Left ventricle myocardium superior (tissue), 1 donor: ENCODE data around the gene BBS7. TPM values are rescaled to one million over a fixed set of nuclear protein-coding genes. Genes with fewer than 3 reads are reported as not detected.

Source experiments
- ATAC-seq: fragments of 200-7000 bp; cut with Tn5 transposase; one replicate; pipeline ENCODE4 v1.9.1; 2020; ENCODE audit warnings: mild to moderate bottlenecking, moderate library complexity
- DNase-seq: peaks from one replicate; pipeline ENCODE4 v3.0.0-alpha.2; 2020
- intact Hi-C: fragments of 100-400 bp; cut with micrococcal nuclease; formaldehyde crosslinking; loops from one replicate; pipeline ENCODE4 v1.11.0; 2022
- long read RNA-seq: library from polyadenylated mRNA; unstranded; transcript quantifications from one replicate; pipeline ENCODE4 v2.0.0, GENCODE V29; 2021
- total RNA-seq: library from RNA; stranded (reverse); fragmentation: NEBNext Ultra II Directional; extraction: Animal tissue kit (Norgen Biotek cat#: 25700); gene quantifications from one replicate; pipeline ENCODE4 v1.2.1, GENCODE V29; 2021
- donor health status: DM: no; HTN: yes; CAD: no; lungs with severe emphysema.

BBS7 gene, protein sequence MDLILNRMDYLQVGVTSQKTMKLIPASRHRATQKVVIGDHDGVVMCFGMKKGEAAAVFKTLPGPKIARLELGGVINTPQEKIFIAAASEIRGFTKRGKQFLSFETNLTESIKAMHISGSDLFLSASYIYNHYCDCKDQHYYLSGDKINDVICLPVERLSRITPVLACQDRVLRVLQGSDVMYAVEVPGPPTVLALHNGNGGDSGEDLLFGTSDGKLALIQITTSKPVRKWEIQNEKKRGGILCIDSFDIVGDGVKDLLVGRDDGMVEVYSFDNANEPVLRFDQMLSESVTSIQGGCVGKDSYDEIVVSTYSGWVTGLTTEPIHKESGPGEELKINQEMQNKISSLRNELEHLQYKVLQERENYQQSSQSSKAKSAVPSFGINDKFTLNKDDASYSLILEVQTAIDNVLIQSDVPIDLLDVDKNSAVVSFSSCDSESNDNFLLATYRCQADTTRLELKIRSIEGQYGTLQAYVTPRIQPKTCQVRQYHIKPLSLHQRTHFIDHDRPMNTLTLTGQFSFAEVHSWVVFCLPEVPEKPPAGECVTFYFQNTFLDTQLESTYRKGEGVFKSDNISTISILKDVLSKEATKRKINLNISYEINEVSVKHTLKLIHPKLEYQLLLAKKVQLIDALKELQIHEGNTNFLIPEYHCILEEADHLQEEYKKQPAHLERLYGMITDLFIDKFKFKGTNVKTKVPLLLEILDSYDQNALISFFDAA
- 5.3 TPM for total RNA-seq
- long read RNA-seq, transcript BBS7-202 (4 exons, 725 nt), result major isoform, 5 of 10 reads
- long read RNA-seq, partial matches to known transcripts, result 1 of 10 reads
- long read RNA-seq, other reads (novel, unspliced or antisense), result 3 of 10 reads

DNA sequence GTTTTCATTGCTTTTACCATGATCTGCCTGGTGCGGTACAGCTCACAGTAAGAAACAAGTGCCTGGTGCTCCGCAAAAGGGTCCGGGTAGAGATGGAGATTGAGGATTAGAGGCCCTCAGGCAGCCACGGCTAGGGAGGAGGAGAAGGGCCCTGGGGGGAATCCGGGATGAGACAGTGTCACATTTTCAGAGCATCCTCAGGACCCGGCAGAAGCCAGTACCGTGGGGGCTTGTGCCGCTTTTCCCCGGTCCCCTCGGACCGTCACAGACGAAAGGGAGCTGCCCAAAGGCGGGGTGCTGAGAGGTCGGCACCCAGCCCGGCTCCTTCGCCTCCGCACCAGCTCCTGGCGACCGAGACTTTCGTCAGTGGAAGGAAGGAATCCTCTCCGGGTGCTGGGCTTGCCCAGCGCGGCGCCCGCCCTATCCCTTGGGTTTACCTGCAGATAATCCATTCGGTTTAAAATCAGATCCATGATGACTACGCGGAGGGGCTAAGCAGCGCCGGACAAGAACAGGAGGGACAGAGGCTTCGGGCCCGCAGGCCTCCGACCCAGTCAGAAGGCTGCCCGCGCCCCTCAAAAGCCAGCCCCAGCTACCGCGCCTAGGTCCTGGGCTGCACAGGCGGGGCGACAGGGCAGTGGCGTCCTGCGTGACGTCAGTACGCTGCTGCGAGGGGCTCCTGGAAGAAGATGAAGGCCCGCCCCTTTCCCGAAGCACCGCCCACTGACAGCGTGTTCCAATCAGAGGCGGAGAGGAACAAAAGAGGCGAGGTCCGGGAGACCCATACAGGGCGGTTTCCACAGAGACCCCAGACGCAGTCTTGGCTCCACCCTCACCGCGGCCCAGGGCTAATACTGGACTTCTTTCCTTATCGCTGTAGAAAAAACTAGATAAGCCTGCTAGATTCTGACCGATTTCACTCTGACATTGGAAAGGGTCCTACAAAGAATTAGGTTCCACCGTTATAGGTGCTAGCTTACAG is at the start of gene BBS7:
TSS of gene BBS7 (minus strand) at position 634 of the 982 bp plus-strand sequence. CDS start at position 473, 161 bp downstream.
- intact Hi-C loops, result no loop called here
- peak; percentile 98 for DNase-seq
- ATAC-seq, result peak; percentile 100

DNA sequence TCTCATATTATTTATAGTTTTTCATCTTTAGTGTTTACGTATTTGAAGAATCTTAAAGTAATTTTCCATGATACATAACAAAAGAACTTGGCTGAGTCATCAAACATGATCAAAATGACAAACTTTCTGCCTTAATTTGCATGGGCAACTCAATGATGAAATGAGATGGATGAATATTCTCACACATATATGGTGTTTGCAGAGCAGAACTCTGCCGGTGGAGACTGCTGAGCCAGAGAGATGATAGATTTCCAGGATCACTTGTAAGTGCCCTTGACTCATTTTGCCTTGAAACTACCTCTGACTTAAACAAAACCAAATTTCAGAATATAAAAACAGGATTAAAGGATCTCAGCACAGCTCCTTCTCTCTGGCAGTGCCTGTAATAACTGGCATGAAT is 43.4 kb upstream of the BBS7 start:
- intact Hi-C loops, result no loop called here

DNA sequence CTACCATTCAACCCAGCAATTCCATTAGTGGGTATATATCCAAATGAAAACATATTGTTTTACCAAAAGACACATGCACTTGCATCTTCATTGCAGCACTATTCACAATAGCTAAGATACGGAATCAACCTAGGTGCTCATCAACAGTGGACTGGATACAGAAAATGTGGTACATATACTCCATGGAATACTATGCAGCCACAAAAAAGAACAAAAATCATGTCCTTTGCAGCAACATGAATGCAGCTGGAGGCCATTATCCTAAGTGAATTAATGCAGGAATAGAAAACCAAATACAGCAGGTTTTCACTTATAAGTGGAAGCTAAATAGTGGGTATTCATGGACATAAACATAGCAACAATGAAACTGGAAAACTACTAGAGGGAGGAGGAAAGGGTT is 38.1 kb upstream of the BBS7 start:
- intact Hi-C loops, result no loop called here
- ATAC-seq (no peak), DNase-seq (no peak)

More for the DNA sequence above, 43.4 kb upstream of the BBS7 start:
- ATAC-seq (no peak), DNase-seq (no peak)

DNA sequence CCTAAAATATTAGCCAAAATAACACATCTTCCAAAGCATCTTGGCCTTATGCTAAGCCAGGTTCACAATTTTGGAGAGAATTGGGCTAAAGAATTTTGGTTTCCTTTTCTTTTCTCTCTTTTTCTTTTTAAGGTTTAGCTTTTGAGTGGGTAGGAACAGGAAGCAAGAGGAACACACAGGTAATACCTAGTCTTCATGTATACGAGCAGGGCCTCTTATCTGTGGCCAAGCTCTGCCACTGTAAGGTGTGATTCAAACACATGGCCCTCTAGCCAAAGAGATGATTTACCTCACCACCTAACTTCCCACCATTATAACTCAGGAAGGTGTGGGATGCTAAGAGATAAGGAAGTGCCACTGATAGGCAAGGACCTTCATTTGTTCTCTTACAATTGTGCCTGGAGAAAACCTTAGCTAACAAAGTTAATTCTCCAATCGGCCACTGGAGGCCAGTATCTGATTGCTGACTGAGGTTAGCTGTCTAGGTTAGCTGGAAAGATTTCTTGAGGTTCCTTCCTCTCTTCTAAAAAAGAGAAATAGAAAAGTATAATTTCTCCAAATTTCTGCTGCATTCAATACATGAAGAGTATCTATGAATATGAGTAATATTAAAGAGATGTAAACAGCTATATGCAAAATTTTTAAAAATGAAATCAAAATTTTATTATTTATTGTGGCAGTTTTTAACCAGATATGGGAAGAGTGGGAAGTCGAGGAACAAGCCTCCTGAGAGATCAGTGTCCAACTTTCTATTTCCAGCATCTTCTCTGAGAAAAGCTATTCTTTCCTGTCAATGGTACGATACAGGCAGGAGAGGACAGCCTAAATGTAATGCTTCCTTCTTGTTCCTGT is 30.1 kb upstream of the BBS7 start:
- peak; percentile 59 for ATAC-seq
- intact Hi-C loops, result no loop called here
- no peak for DNase-seq

DNA sequence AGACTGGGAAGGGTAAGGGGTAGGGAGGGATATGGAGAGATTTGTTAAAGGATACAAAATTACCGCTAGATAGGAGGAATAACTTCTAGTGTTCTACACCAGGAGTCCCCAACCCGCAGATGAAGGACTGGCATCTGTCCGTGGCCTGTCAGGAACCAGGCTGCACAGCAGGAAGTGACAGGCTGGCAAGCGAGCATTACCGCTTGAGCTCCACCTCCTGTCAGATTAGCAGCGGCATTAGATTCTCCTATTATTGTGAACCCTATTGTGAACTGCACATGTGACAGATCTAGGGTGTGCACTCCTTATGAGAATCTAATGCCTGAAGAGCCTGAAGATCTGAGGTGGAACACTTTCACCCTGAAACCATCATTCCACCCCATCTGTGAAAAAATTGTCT is 27.9 kb upstream of the BBS7 start:
- ATAC-seq (no peak), DNase-seq (no peak)
- intact Hi-C loops, result no loop called here

DNA sequence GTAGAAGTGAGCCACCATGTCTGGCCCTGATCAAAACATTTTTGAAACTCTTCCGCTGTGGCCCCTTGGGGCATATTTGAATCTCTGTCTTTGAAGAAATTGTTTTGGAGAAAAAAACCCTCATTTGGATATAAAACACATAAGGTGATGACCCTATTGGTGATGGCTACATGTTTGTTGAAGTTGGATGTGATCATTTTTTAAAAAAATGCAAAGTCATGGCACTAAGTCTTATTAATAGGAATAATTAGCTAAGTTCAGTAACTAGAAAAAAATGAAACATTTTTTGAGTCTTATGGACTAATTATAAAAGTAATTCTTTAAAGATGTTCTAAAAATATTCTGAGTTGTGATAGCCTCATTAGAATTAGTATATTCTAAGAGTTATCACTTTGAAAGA is 17.9 kb upstream of the BBS7 start:
- intact Hi-C loops, result no loop called here
- no peak for DNase-seq
- ATAC-seq, result no peak

DNA sequence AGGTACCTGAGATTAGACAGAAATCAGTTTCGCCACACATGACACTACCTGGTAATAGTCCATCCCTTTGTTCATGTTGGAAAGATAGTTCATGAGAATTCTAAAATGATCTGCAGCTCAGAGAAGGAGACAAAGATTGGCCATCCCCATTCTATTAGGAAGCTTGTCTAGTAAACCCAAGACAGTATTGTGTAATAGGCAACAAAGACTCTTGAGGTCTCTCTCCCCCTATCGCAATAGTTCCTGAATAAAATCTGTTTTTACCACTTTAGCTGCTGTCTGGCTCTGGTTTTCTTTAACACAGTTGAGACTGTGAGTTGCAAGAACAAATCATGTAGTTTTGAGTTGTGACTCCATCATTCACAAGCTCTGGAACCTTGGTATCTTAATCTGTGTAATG is 14.8 kb upstream of the BBS7 start:
- intact Hi-C loops, result no loop called here
- DNase-seq (no peak), ATAC-seq (no peak)

DNA sequence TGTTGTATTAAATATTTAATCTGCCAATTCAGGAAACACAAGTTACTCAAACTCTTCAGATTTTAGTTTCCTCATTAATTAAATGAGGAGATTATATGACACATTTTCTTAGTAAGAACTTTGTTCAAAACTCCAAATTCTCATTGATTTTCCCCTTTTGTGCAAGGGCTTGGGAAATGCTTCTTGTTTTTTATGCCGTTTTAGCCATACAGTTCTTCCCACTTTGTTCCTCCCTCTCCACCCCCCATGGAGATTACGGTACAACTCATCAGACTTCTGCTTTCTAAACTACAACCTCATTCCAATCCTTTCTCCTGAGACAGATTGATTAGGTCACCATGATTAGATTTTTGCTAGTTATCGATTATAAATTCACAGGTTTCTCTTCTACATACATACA is 10.9 kb upstream of the BBS7 start:
- intact Hi-C loops, result no loop called here
- DNase-seq (no peak), ATAC-seq (no peak)

DNA sequence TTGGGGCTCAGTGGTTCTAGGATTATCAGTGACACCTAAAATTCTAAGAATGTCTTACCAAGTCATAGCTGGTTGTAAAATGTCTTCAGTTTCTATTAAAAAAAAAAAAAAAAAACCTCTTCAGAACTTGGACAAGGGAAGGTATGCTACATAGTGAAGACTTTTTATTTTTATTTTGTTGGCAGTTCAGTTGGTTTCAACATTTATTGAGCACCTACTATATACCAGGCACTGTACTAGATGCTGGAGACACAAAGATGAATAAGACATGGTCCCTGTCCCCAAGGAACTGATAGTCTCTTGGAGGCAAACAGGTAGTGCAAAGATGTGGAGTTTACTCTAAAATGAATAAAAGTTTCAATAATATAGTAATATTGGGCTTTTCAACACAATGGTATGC is 8.9 kb upstream of the BBS7 start:
- DNase-seq (no peak), ATAC-seq (no peak)
- intact Hi-C loops, result no loop called here

DNA sequence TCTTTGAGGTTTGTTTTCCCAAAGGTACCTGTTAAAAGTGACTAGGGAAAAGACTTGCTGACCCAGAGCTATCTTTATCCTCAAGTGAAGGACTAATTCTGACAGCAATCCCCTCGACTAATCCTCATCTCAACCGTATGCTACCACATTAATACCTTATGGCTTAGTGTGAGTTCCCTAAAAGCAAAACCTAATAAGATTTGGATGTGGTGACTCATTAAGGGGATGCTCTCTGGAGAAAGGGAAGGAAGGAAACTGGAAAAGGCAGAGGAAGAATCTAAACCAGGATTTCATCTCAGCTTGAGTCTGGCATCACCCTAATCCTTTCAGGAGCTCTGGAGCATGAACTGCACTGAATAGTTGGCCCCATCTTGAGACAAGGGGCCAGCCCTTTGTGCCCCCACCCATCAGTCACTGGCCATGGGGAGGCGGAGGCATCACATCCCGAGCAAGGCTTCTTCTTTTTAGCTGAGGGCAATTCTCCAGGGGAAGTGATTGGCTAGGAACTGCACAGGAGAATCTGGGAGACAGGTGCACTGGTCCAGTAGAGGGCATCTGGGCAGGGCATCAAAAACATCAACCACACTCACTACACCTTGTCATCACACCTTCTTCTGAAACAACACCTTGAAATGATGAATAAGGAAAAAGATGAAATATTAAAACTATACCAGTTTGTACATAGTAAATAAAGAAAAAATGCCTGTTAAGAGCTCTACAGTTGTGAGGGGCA is 6.9 kb upstream of the BBS7 start:
- DNase-seq, result no peak
- intact Hi-C loops, result no loop called here
- ATAC-seq, result no peak

DNA sequence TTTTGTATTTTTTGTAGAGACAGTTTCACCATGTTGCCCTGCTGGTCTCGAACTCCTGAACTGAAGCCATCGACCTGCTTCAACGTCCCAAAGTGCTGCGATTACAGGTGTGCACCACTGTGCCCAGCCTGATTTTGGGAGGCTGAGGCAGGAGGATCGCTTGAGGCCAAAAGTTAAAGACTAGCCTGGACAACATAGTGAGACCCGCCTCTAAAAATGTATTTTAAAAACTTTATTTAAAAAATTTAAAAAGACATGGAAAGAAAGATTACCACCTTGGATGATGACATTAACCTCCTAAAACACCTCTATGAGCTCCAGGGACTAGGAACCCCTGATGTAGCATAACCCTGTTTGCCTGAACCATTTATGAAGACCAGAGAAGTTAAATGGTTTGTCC is 5.8 kb upstream of the BBS7 start:
- DNase-seq (no peak), ATAC-seq (no peak)
- intact Hi-C loops, result no loop called here

DNA sequence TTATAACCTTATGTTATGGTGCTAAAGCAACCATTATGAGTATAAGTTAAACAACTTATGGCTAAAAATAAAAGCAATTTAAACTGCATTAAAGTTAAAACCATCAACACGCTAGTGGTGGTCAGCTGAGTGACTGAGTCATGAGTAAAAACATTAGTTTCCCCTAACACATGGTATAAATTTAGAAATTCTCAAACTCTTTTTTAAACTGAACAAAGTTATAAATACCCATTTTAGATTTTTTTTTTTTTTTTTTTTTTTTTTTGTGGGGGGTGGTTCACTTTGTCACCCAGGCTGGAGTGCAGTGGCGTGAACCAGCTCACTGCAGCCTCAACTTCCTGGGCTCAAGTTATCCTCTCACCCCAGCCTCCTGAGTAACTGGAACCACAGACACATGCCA is 5.4 kb upstream of the BBS7 start:
- DNase-seq (no peak), ATAC-seq (no peak)
- intact Hi-C loops, result no loop called here

DNA sequence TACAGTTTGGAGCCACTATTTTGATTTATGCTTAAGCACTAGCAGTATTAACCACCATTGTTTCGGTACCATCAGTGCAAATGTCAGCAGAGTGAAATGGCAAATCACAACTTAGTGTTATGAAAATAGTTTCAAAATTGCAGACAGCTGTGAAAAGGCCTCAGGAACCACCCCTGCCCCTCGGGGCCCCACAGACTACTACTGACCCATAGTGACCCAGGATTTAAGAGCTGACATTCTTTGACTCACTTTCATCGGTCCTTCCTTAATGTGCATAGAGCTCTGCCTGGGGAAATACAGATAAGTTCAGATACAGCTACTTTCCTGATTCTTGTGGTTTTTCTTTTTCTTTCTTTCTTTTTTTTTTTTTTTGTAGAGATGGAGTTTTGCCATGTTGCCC is 3.3 kb upstream of the BBS7 start:
- DNase-seq, result no peak
- ATAC-seq, result no peak
- intact Hi-C loops, result no loop called here

DNA sequence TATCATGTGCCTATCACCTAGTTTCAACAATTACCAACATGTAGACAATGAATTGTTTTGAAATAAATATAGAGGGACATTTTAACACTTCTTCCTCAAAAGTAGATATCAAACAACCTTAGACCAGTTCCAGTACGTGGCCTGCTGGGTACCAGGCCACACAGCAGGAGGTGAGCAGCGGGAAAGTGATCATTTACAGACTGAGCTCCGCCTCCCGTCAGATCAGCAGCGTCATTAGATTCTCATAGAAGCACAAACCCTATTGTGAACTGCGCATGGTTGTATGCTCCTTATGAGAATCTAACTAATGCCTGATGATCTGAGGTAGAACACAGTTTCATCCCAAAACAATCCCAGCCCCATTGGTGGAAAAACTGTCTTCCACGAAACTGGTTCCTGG is 6.5 kb downstream of the BBS7 start:
- DNase-seq, result no peak
- intact Hi-C loops, result no loop called here
- no peak for ATAC-seq

DNA sequence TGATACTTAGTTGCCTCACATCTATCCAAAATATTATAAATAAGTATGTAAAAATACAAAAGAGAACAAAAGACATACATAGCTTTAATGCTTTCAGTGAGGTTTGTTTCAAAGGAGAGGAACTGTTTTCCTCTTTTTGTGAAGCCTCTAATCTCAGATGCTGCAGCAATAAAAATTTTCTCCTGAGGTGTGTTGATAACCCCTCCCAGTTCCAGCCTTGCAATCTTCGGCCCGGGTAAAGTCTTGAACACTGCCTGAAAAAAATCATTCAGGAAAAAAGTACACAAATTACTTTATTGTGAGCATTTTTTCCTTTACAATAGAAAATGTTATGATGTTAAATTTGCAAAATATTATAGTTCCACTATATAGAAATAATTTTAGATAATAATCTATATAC is 8.8 kb downstream of the BBS7 start:
- DNase-seq (no peak), ATAC-seq (no peak)
- intact Hi-C loops, result no loop called here

DNA sequence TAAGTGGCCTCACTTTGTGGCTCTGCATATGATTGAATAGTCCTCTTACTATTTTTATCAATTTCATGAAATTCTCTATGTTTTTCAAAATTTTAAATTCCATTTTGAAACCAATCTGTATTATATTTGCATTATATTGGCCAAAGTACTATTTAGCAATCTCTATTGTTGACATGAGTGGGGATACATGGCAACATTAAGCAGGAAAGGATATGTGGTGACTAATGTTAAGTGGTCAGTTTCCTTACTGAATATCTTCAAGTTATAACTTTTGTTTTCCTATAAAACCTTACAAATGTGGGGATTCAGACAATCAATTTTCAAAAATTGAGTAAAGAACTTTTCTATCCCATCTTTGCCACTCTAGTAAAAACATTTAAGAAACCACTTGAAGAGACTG is 10.2 kb downstream of the BBS7 start:
- no peak for DNase-seq
- ATAC-seq, result no peak
- intact Hi-C loops, result no loop called here

DNA sequence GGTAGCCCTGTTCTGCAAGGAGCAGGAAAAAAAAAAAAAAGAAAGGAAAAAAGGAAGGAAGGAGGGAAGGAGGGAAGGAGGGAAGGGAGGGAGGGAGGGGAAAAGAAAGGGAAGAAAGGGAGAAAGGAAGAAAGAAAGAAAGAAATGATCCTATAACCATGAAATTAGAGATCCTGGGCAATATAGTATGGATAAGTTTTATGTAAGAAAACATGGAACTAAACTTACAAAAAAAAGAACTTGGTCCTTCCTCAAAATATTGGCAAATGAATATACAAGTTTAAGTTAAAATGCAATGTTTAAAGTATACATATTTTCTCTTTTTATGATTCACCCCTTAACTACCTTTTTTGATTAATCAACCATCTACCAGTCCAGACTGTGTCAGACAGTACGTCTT is 18.9 kb downstream of the BBS7 start:
- ATAC-seq, result no peak
- no peak for DNase-seq
- intact Hi-C loops, result no loop called here

DNA sequence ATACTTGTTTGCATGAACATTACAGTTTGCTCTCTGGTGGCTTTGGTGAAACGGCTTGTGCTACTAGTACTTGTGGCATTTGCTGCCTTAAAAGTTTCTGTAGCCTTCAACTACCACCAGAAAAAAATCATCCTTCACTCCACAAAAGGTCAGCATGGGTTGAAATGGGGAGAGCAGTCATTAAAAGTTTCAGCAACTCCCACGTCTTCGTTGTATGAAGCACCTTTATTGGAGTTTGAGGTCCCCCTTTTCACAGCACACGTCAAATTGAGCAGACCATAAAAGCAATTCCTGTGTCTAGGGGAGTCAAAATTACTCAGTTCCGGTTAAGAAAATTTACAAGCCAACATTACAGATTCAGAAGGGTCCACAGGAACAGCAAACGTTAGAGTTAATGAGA is 23.6 kb downstream of the BBS7 start:
- intact Hi-C loops, result no loop called here
- no peak for DNase-seq
- ATAC-seq, result no peak
